Activated CD8-positive, alpha-beta memory T cell treated with anti-CD3 and anti-CD28 coated beads, Interleukin-2, amount 10 ng/mL, durations not matched to agents 7 days and 5 days (primary cell): ENCODE data around the gene OTULINL. TPM values are rescaled to one million over a fixed set of nuclear protein-coding genes. Genes with fewer than 3 reads are reported as not detected.

ENCODE experiments used
- ATAC-seq: fragments of 150-1000 bp; cut with Tn5 transposase; one replicate; pipeline ENCODE4 v1.10.0; 2021; ENCODE audit warnings: moderate library complexity
- CTCF ChIA-PET: fragments of 350-600 bp; sonication (Branson Sonifier 250); formaldehyde crosslinking; loops from one replicate; lab custom pipeline; 2021; ENCODE audit warnings: antibody characterized with exemption; lab: Charles Lee
- DNase-seq: peaks from one replicate; pipeline ENCODE4 v3.0.0-alpha.2; 2020
- H3K27ac Mint-ChIP-seq: one replicate; pipeline ENCODE4 v1.8.0; 2021; ENCODE audit warnings: mild to moderate bottlenecking, mixed read lengths
- H3K27me3 Mint-ChIP-seq: one replicate; pipeline ENCODE4 v1.8.0; 2021; ENCODE audit warnings: mixed read lengths
- H3K36me3 Mint-ChIP-seq: one replicate; pipeline ENCODE4 v1.8.0; 2021; ENCODE audit warnings: mild to moderate bottlenecking, mixed read lengths
- H3K4me1 Mint-ChIP-seq: one replicate; pipeline ENCODE4 v1.8.0; 2021; ENCODE audit warnings: mixed read lengths
- H3K4me3 Mint-ChIP-seq: one replicate; pipeline ENCODE4 v1.8.0; 2021; ENCODE audit warnings: mild to moderate bottlenecking, moderate library complexity, mixed read lengths
- H3K9me3 Mint-ChIP-seq: one replicate; pipeline ENCODE4 v1.8.0; 2022; ENCODE audit warnings: low read depth, mixed read lengths
- total RNA-seq, 2 experiments: library from RNA; stranded (reverse); gene quantifications; one replicate each; pipeline ENCODE4 v1.2.3, GENCODE V29; 2021

The OTULINL gene
- total RNA-seq, 2 experiments from 2014 or later: 46.7 to 61.5 TPM

GRCh38 chr5:14561741-14562140 lies 19.9 kb upstream of the OTULINL start:
- H3K9me3 Mint-ChIP-seq: no peaks in the 10 kb centered on the region
- CTCF ChIA-PET: no interaction called here
- no peak overlapping the region for H3K27ac Mint-ChIP-seq
- no peaks in the 10 kb centered on the region for H3K36me3 Mint-ChIP-seq
- no peak for DNase-seq
- no peak overlapping the region for H3K4me3 Mint-ChIP-seq
- no peak for ATAC-seq
- H3K4me1 Mint-ChIP-seq: peaks cover 13% of the 10 kb centered on the region
- no peaks in the 10 kb centered on the region for H3K27me3 Mint-ChIP-seq

GRCh38 chr5:14568333-14568732 lies 13.3 kb upstream of the OTULINL start:
- Mint-ChIP-seq H3K27ac (no peak overlapping the region), H3K27me3 (no peaks in the 10 kb centered on the region), H3K36me3 (no peaks in the 10 kb centered on the region), H3K4me3 (no peak overlapping the region), H3K9me3 (no peaks in the 10 kb centered on the region), H3K4me1 (no peaks in the 10 kb centered on the region)
- CTCF ChIA-PET: no interaction called here
- DNase-seq (no peak), ATAC-seq (no peak)

DNA sequence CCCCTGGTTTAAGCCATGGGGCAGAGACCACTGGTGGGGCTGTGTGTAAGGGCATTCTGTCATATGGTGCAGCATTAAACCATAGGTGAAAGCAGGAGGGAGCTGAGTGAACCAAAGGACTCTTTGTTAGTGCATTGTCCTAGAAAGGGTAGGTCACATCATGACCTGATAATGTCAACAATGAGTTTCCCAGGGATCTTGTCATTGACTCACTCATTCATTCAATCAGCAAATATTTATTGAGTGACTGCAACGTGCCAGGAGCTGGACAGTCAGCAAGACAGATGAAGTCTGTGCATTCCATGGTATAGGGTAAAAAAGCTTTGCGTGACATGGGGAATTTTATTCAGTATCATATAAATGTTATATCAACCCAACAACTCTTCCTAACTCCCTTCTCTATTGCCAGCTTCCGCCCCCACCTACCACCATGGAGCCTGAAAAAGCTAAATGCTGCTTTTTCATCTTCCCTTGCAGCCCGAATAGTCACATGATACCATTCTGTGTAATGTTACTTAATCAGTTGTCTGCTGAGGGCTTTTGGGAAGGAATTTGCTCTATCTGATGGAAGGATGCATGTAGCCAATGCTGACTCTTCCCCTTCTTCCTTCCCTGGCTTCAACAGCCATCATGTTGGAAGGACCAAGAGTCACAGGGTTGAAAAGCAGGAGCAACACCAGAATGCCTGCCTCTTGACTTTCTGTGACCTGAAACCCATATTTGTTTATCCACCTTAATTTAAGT lies 11.5 kb upstream of the OTULINL start:
- H3K36me3 Mint-ChIP-seq: no peaks in the 10 kb centered on the region
- DNase-seq (no peak), ATAC-seq (no peak)
- no peaks in the 10 kb centered on the region for H3K4me1 Mint-ChIP-seq
- H3K4me3 Mint-ChIP-seq: no peak overlapping the region
- CTCF ChIA-PET: interaction anchor here (0.6 to 2.2 kb wide), 2 partner anchors 78 to 219 kb away, joined by 3 to 8 read pairs; no protein-coding TSS in a partner anchor
- no peaks in the 10 kb centered on the region for H3K9me3 Mint-ChIP-seq
- no peak overlapping the region for H3K27ac Mint-ChIP-seq
- no peaks in the 10 kb centered on the region for H3K27me3 Mint-ChIP-seq

DNA sequence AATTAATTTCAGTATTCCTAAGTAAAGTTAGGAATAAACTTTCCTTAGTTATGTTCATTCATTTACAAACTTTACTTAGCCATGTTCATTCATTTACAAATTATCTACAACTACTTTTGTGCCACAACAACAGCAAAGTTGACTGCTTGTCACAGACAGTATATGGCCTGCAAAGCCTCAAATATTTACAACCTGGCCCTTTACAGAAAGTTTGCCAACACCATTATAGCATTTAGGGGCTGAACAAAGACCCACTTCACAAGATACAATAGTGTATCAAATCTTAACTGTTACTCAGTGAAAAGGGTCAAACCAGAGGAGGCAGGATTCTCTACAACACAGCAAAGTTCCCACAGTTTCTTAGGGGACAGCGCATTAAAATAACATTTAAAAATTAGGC lies 9.7 kb upstream of the OTULINL start:
- DNase-seq (no peak), ATAC-seq (no peak)
- Mint-ChIP-seq H3K36me3 (no peaks in the 10 kb centered on the region), H3K9me3 (no peaks in the 10 kb centered on the region), H3K27me3 (no peaks in the 10 kb centered on the region), H3K27ac (no peak overlapping the region), H3K4me1 (no peaks in the 10 kb centered on the region), H3K4me3 (no peak overlapping the region)
- CTCF ChIA-PET: no interaction called here

- no peaks in the 10 kb centered on the region for H3K27me3 Mint-ChIP-seq
- H3K4me3 Mint-ChIP-seq: no peak overlapping the region
- H3K4me1 Mint-ChIP-seq: no peaks in the 10 kb centered on the region
- CTCF ChIA-PET: no interaction called here
- no peak overlapping the region for H3K27ac Mint-ChIP-seq
- no peaks in the 10 kb centered on the region for H3K9me3 Mint-ChIP-seq
- no peak for ATAC-seq
- DNase-seq: no peak
- H3K36me3 Mint-ChIP-seq: no peaks in the 10 kb centered on the region
Observed at GRCh38 chr5:14572385-14572784, 9.2 kb upstream of the OTULINL start.

GRCh38 chr5:14572836-14573235 lies 8.8 kb upstream of the OTULINL start:
- CTCF ChIA-PET: no interaction called here
- no peak for ATAC-seq

DNA sequence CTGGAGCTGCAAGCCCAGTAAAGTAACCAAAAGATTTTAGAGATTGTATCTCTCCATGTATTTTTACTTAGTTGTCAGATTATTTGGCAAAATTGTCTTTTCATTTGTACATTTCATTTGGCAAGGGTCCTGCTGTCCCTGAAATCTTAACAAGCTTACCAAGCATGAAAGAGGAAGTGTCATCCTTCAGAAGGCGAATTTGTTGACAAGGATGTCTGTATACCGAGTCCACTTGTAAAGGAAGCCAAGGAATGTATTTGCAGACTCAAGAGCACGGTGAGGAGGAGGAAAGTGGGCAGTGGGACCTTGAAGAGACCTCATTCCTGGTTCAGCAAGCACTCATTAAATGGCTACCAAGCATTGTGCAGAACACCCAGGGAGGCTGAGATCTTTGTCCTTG lies 7.5 kb upstream of the OTULINL start:
- ATAC-seq: no peak
- Mint-ChIP-seq H3K36me3 (no peaks in the 10 kb centered on the region), H3K9me3 (no peaks in the 10 kb centered on the region), H3K4me3 (no peak overlapping the region), H3K27ac (no peak overlapping the region), H3K27me3 (peaks cover 7% of the 10 kb centered on the region), H3K4me1 (no peaks in the 10 kb centered on the region)
- DNase-seq: no peak
- CTCF ChIA-PET: no interaction called here

More at GRCh38 chr5:14572836-14573235, 8.8 kb upstream of the OTULINL start:
- Mint-ChIP-seq H3K4me3 (no peak overlapping the region), H3K27me3 (peaks cover 1% of the 10 kb centered on the region), H3K36me3 (no peaks in the 10 kb centered on the region), H3K27ac (no peak overlapping the region), H3K4me1 (no peaks in the 10 kb centered on the region), H3K9me3 (no peaks in the 10 kb centered on the region)
- DNase-seq: no peak

GRCh38 chr5:14574891-14575508 lies 6.6 kb upstream of the OTULINL start:
- Mint-ChIP-seq H3K36me3 (no peaks in the 10 kb centered on the region), H3K9me3 (no peaks in the 10 kb centered on the region), H3K27me3 (peaks cover 14% of the 10 kb centered on the region), H3K27ac (no peak overlapping the region), H3K4me3 (no peak overlapping the region), H3K4me1 (no peaks in the 10 kb centered on the region)
- ATAC-seq: no peak
- CTCF ChIA-PET: interaction anchor here (1.3 kb wide), 1 partner anchor 74 kb away, joined by 3 read pairs; no protein-coding TSS in a partner anchor
- DNase-seq: no peak

GRCh38 chr5:14576206-14576605 lies 5.4 kb upstream of the OTULINL start:
- Mint-ChIP-seq H3K9me3 (no peaks in the 10 kb centered on the region), H3K4me3 (no peak overlapping the region), H3K27ac (no peak overlapping the region), H3K4me1 (peaks cover 2% of the 10 kb centered on the region), H3K27me3 (peaks cover 24% of the 10 kb centered on the region), H3K36me3 (no peaks in the 10 kb centered on the region)
- no peak for DNase-seq
- no peak for ATAC-seq
- CTCF ChIA-PET: no interaction called here

DNA sequence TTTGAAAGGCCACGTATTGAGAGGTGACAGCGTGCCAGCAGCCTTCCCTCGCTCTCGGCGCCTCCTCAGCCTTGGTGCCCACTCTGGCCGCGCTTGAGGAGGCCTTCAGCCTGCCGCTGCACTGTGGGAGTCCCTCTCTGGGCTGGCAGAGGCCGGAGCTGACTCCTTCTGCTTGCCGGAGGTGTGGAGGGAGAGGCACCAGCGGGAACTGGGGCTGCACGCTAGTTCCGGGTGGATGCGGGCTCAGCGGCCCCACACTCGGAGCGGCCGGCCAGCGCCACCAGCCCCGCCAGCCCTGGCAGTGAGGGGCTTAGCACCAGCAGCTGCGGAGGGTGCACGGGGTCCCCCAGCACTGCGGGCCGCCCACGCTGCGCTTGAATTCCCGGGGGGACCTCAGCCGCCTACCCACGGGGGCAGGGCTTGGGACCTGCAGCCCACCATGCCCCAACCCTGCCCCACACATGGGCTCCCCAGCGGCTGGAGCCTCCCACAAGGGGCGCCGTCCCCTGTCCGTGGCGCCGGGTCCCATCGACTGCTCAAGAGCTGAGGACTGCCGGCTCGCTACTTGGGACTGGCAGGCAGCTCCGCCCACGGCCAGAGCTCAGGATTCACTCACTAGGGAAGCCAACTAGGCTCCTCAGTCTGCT lies 4.4 kb upstream of the OTULINL start:
- Mint-ChIP-seq H3K36me3 (no peaks in the 10 kb centered on the region), H3K27me3 (peaks cover 24% of the 10 kb centered on the region), H3K27ac (no peak overlapping the region), H3K9me3 (no peaks in the 10 kb centered on the region), H3K4me1 (peaks cover 2% of the 10 kb centered on the region), H3K4me3 (no peak overlapping the region)
- no peak for DNase-seq
- CTCF ChIA-PET: interaction anchor here (1.1 kb wide), 1 partner anchor 10 kb away, joined by 3 read pairs; no protein-coding TSS in a partner anchor
- no peak for ATAC-seq

- ATAC-seq (no peak), DNase-seq (no peak)
- H3K36me3 Mint-ChIP-seq: no peaks in the 10 kb centered on the region
- no peak overlapping the region for H3K4me3 Mint-ChIP-seq
- CTCF ChIA-PET: interaction anchor here (0.8 to 2.3 kb wide), 2 partner anchors 70 to 165 kb away, joined by 3 to 4 read pairs; no protein-coding TSS in a partner anchor
- H3K27me3 Mint-ChIP-seq: peaks cover 24% of the 10 kb centered on the region
- H3K4me1 Mint-ChIP-seq: peaks cover 4% of the 10 kb centered on the region
- no peaks in the 10 kb centered on the region for H3K9me3 Mint-ChIP-seq
- H3K27ac Mint-ChIP-seq: no peak overlapping the region
Observed at GRCh38 chr5:14577971-14578370, 3.6 kb upstream of the OTULINL start.

GRCh38 chr5:14579246-14579645 lies 2.3 kb upstream of the OTULINL start:
- no peak for DNase-seq
- CTCF ChIA-PET: interaction anchor here (2.3 kb wide), 1 partner anchor 69 kb away, joined by 4 read pairs; no protein-coding TSS in a partner anchor
- peaks cover 4% of the 10 kb centered on the region for H3K36me3 Mint-ChIP-seq
- peaks cover 24% of the 10 kb centered on the region for H3K27me3 Mint-ChIP-seq
- no peak overlapping the region for H3K4me3 Mint-ChIP-seq
- no peak for ATAC-seq
- H3K4me1 Mint-ChIP-seq: peaks cover 16% of the 10 kb centered on the region
- no peak overlapping the region for H3K27ac Mint-ChIP-seq
- H3K9me3 Mint-ChIP-seq: no peaks in the 10 kb centered on the region

- Mint-ChIP-seq H3K27ac (no peak overlapping the region), H3K36me3 (peaks cover 9% of the 10 kb centered on the region), H3K9me3 (no peaks in the 10 kb centered on the region), H3K27me3 (peaks cover 24% of the 10 kb centered on the region), H3K4me1 (peaks cover 21% of the 10 kb centered on the region), H3K4me3 (no peak overlapping the region)
- no peak for ATAC-seq
- DNase-seq: no peak
- CTCF ChIA-PET: interaction anchor here (2.3 kb wide), 1 partner anchor 68 kb away, joined by 4 read pairs; no protein-coding TSS in a partner anchor
Observed at GRCh38 chr5:14579731-14580397, 1.7 kb upstream of the OTULINL start.
